IMR-90 (cell line): ENCODE data around the gene TSPY1.
"Not testable (repeated sequence)": the region's sequence is repeated elsewhere in the genome, so short reads cannot be mapped to it uniquely, and the experiment has no call there.

Experiments
- CEBPB ChIP-seq: IDR thresholded peaks from 2 replicates; pipeline ENCODE4 v1.6.1; 2012; ENCODE audit warnings: low read depth, low read length, improper control_type of control experiment
- CHD1 ChIP-seq: IDR thresholded peaks from 2 replicates; pipeline ENCODE4 v1.6.1; 2012; ENCODE audit warnings: low read depth, low read length, improper control_type of control experiment
- CTCF ChIP-seq: conservative IDR thresholded peaks from 2 replicates; pipeline ENCODE4 v1.5.1; 2012; ENCODE audit warnings: mild to moderate bottlenecking, low read depth, low read length, improper control_type of control experiment
- POLR2A ChIP-seq: IDR thresholded peaks from 2 replicates; pipeline ENCODE4 v1.6.1; 2012; ENCODE audit warnings: mild to moderate bottlenecking, low read depth, low read length

GRCh38 chrY:9486967-9487366 is 20.2 kb downstream of the TSPY1 start, which contains the start of gene TSPY9:
- TF ChIP-seq CTCF, POLR2A, CEBPB, CHD1: not testable (repeated sequence)
